K562 (cell line): ENCODE measurements around the gene THYN1.

Experiments used
- CTCF ChIP-seq, 3 experiments: IDR thresholded peaks in 2 of 3; conservative IDR thresholded peaks in 1 of 3; 2 replicates each; pipeline ENCODE4 v1.5.1; 2011 to 2012; ENCODE audit warnings: low read length in 3 of 3, mild to moderate bottlenecking in 3 of 3, control low read depth in 2 of 3, improper control_type of control experiment in 1 of 3, inconsistent platforms in 1 of 3, low read depth in 1 of 3, mixed read lengths in 1 of 3, moderate library complexity in 1 of 3; ENCODE audit not compliant: insufficient read depth in 2 of 3
- EZH2 ChIP-seq: IDR thresholded peaks from 2 replicates; pipeline ENCODE4 v1.6.1; 2012; ENCODE audit warnings: low read depth, mild to moderate bottlenecking, inconsistent platforms, low read length, borderline replicate concordance
- GABPA ChIP-seq: fragments of 200-800 bp; sonication (Bioruptor generic); conservative IDR thresholded peaks from 2 replicates; pipeline ENCODE4 v1.6.1; 2016; ENCODE audit warnings: low read depth, missing genetic modification characterization, missing compliant biosample characterization
- HOMEZ ChIP-seq: fragments of 250-450 bp; sonication (Bioruptor Pico); IDR thresholded peaks from 2 replicates; pipeline ENCODE4 v1.4.0; 2020; ENCODE audit warnings: mild to moderate bottlenecking, moderate library complexity
- POLR2AphosphoS5 ChIP-seq: IDR thresholded peaks from 2 replicates; pipeline ENCODE4 v1.6.1; 2011; ENCODE audit warnings: mild to moderate bottlenecking, low read depth, low read length, moderate library complexity; ENCODE audit not compliant: control insufficient read depth, insufficient read depth
- RBFOX2 ChIP-seq: fragments of 200-400 bp; formaldehyde crosslinking; IDR thresholded peaks from 2 replicates; pipeline ENCODE4 v1.6.1; 2017; ENCODE audit warnings: low read depth, mild to moderate bottlenecking, low read length, moderate library complexity
- RBM25 ChIP-seq: fragments of 200-400 bp; formaldehyde crosslinking; IDR thresholded peaks from 2 replicates; pipeline ENCODE4 v1.6.1; 2018; ENCODE audit warnings: low read length, low read depth, moderate library complexity; ENCODE audit not compliant: severe bottlenecking
- TAF1 ChIP-seq: IDR thresholded peaks from 2 replicates; pipeline ENCODE4 v1.6.1; 2011; ENCODE audit warnings: mild to moderate bottlenecking, low read length, moderate library complexity; ENCODE audit not compliant: insufficient read depth, control insufficient read depth, severe bottlenecking; ENCODE audit errors: extremely low read depth
- THRAP3 ChIP-seq: fragments of 450-650 bp; IDR thresholded peaks from 2 replicates; pipeline ENCODE4 v1.6.1; 2016; ENCODE audit warnings: mild to moderate bottlenecking, inconsistent platforms, borderline replicate concordance
- TF ChIP-seq, protein P1 (sequence below): fragments of 250-450 bp; sonication (Bioruptor Pico); IDR thresholded peaks from 2 replicates; pipeline ENCODE4 v1.5.0; 2022; ENCODE audit warnings: mild to moderate bottlenecking

GRCh38 chr11:134235399-134235798, 17.8 kb downstream of the THYN1 start:
- TF ChIP-seq RBFOX2 (no peak), TAF1 (no peak), EZH2 (no peak), CTCF (IDR thresholded peaks at IDR 0.05 in 2 of 3, conservative IDR thresholded peaks at IDR 0.05 in 1 of 3; ENCODE audit: insufficient read depth in 2 of 3, low read depth in 1 of 3, low read length in 3 of 3) (no peak), POLR2AphosphoS5 (no peak), RBM25 (no peak), GABPA (tag) (no peak), THRAP3 (no peak), HOMEZ (CRISPR knock-in tag) (no peak)
- TF ChIP-seq, protein P1, sequence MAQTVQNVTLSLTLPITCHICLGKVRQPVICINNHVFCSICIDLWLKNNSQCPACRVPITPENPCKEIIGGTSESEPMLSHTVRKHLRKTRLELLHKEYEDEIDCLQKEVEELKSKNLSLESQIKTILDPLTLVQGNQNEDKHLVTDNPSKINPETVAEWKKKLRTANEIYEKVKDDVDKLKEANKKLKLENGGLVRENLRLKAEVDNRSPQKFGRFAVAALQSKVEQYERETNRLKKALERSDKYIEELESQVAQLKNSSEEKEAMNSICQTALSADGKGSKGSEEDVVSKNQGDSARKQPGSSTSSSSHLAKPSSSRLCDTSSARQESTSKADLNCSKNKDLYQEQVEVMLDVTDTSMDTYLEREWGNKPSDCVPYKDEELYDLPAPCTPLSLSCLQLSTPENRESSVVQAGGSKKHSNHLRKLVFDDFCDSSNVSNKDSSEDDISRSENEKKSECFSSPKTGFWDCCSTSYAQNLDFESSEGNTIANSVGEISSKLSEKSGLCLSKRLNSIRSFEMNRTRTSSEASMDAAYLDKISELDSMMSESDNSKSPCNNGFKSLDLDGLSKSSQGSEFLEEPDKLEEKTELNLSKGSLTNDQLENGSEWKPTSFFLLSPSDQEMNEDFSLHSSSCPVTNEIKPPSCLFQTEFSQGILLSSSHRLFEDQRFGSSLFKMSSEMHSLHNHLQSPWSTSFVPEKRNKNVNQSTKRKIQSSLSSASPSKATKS (CRISPR knock-in tag): no peak
